Measurements from ENCODE around the gene EEF1AKMT1.

DNA sequence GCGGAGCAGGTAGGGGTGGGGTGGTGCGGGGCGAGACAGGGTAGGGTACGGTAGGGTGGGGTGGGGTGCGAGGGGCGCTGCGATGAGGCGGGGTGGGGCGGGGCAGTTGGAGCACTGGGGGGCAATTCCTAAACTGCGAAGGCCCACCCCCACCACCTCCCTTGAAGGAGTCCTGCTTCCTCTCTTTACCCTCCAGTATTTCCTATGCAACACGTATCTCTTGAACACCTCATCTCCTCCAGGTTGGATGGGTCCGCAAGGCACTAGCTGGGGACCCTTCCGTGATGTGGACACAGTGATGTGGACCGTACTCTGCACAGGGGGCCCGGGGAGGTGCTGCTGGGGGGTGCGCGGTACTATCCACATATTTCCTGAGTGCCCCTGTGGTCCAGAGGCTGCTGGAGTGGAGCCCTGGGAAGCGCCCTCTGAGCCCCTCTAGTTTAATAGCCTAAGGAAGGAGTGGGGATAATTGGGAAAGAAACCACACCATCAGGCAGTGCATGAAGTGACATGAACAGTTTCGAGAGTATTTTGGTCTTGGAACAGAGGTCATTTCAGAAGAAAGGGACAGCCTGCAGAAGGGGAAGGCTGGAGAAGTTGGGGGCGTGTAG lies 69.2 kb downstream of the EEF1AKMT1 start:
- TF ChIP-seq EZH2 (IDR thresholded peaks at IDR 0.05) (no peak), POLR2AphosphoS5 (IDR thresholded peaks at IDR 0.05; ENCODE audit: borderline replicate concordance, low read depth, low read length) (no peak), FOXP2 (optimal IDR thresholded peaks at IDR 0.05; ENCODE audit: control extremely low read depth, extremely low read length, insufficient read depth) (no peak)
